ENCODE data around the gene FRMD3. TPM values are rescaled to one million over a fixed set of nuclear protein-coding genes. Genes with fewer than 3 reads are reported as not detected.

The FRMD3 gene
- total RNA-seq, 1 experiment from 2014 or later = 0.10 TPM

GRCh38 chr9:83281306-83282255 is 256.6 kb downstream of the FRMD3 start:
- no peaks in the 10 kb centered on the region for H3K27me3 ChIP-seq (ENCODE audit: control insufficient read depth, insufficient read depth, low read length)
- no peak for DNase-seq
- no peak overlapping the region for H3K4me3 ChIP-seq (ENCODE audit: insufficient read depth, low read depth, low read length)
- H3K36me3 ChIP-seq (replicated peaks; ENCODE audit: control insufficient read depth, insufficient read depth, low read length) = no peaks in the 10 kb centered on the region

GRCh38 chr9:83280790-83281189 is 257.4 kb downstream of the FRMD3 start:
- no peak for DNase-seq
- Histone ChIP-seq H3K36me3 (replicated peaks; ENCODE audit: control insufficient read depth, insufficient read depth, low read length) (no peaks in the 10 kb centered on the region), H3K27me3 (ENCODE audit: control insufficient read depth, insufficient read depth, low read length) (no peaks in the 10 kb centered on the region), H3K4me3 (ENCODE audit: insufficient read depth, low read depth, low read length) (no peak overlapping the region)

- Histone ChIP-seq H3K36me3 (replicated peaks; ENCODE audit: control insufficient read depth, insufficient read depth, low read length) (no peaks in the 10 kb centered on the region), H3K27me3 (ENCODE audit: control insufficient read depth, insufficient read depth, low read length) (no peaks in the 10 kb centered on the region), H3K4me3 (ENCODE audit: insufficient read depth, low read depth, low read length) (no peak overlapping the region)
- no peak for DNase-seq
Observed at GRCh38 chr9:83280268-83280667, 257.9 kb downstream of the FRMD3 start.

- Histone ChIP-seq H3K27me3 (ENCODE audit: control insufficient read depth, insufficient read depth, low read length) (no peaks in the 10 kb centered on the region), H3K4me3 (ENCODE audit: insufficient read depth, low read depth, low read length) (no peak overlapping the region), H3K36me3 (replicated peaks; ENCODE audit: control insufficient read depth, insufficient read depth, low read length) (no peaks in the 10 kb centered on the region)
- DNase-seq = no peak
Observed at GRCh38 chr9:83274787-83275186, 263.4 kb downstream of the FRMD3 start.

- no peak overlapping the region for H3K4me3 ChIP-seq (ENCODE audit: insufficient read depth, low read depth, low read length)
- H3K36me3 ChIP-seq (replicated peaks; ENCODE audit: control insufficient read depth, insufficient read depth, low read length) = no peaks in the 10 kb centered on the region
- no peak for DNase-seq
- H3K27me3 ChIP-seq (ENCODE audit: control insufficient read depth, insufficient read depth, low read length) = no peaks in the 10 kb centered on the region
Observed at GRCh38 chr9:83271665-83272071, 266.5 kb downstream of the FRMD3 start.

- no peaks in the 10 kb centered on the region for H3K27me3 ChIP-seq (ENCODE audit: control insufficient read depth, insufficient read depth, low read length)
Observed at GRCh38 chr9:83270116-83270515, 268.1 kb downstream of the FRMD3 start.

GRCh38 chr9:83267741-83268140 is 270.5 kb downstream of the FRMD3 start:
- no peaks in the 10 kb centered on the region for H3K27me3 ChIP-seq (ENCODE audit: control insufficient read depth, insufficient read depth, low read length)
- H3K36me3 ChIP-seq (replicated peaks; ENCODE audit: control insufficient read depth, insufficient read depth, low read length) = no peaks in the 10 kb centered on the region
- no peak for DNase-seq
- no peak overlapping the region for H3K4me3 ChIP-seq (ENCODE audit: insufficient read depth, low read depth, low read length)

More at GRCh38 chr9:83270116-83270515, 268.1 kb downstream of the FRMD3 start:
- no peak for DNase-seq
- Histone ChIP-seq H3K4me3 (ENCODE audit: insufficient read depth, low read depth, low read length) (no peak overlapping the region), H3K36me3 (replicated peaks; ENCODE audit: control insufficient read depth, insufficient read depth, low read length) (no peaks in the 10 kb centered on the region)

GRCh38 chr9:83266666-83267496 is 271.3 kb downstream of the FRMD3 start:
- H3K4me3 ChIP-seq (ENCODE audit: insufficient read depth, low read depth, low read length) = no peak overlapping the region
- H3K36me3 ChIP-seq (replicated peaks; ENCODE audit: control insufficient read depth, insufficient read depth, low read length) = no peaks in the 10 kb centered on the region
- no peaks in the 10 kb centered on the region for H3K27me3 ChIP-seq (ENCODE audit: control insufficient read depth, insufficient read depth, low read length)
- DNase-seq = no peak

- Histone ChIP-seq H3K4me3 (ENCODE audit: insufficient read depth, low read depth, low read length) (no peak overlapping the region), H3K36me3 (replicated peaks; ENCODE audit: control insufficient read depth, insufficient read depth, low read length) (no peaks in the 10 kb centered on the region), H3K27me3 (ENCODE audit: control insufficient read depth, insufficient read depth, low read length) (no peaks in the 10 kb centered on the region)
- DNase-seq = no peak
Observed at GRCh38 chr9:83266331-83266665, 271.9 kb downstream of the FRMD3 start.

- H3K4me3 ChIP-seq (ENCODE audit: insufficient read depth, low read depth, low read length) = no peak overlapping the region
- H3K27me3 ChIP-seq (ENCODE audit: control insufficient read depth, insufficient read depth, low read length) = no peaks in the 10 kb centered on the region
- no peaks in the 10 kb centered on the region for H3K36me3 ChIP-seq (replicated peaks; ENCODE audit: control insufficient read depth, insufficient read depth, low read length)
- DNase-seq = no peak
Observed at GRCh38 chr9:83264315-83264714, 273.9 kb downstream of the FRMD3 start.

- no peaks in the 10 kb centered on the region for H3K27me3 ChIP-seq (ENCODE audit: control insufficient read depth, insufficient read depth, low read length)
- H3K4me3 ChIP-seq (ENCODE audit: insufficient read depth, low read depth, low read length) = no peak overlapping the region
- H3K36me3 ChIP-seq (replicated peaks; ENCODE audit: control insufficient read depth, insufficient read depth, low read length) = no peaks in the 10 kb centered on the region
- no peak for DNase-seq
Observed at GRCh38 chr9:83259558-83259957, 278.6 kb downstream of the FRMD3 start.

- no peak for DNase-seq
- H3K36me3 ChIP-seq (replicated peaks; ENCODE audit: control insufficient read depth, insufficient read depth, low read length) = no peaks in the 10 kb centered on the region
- H3K4me3 ChIP-seq (ENCODE audit: insufficient read depth, low read depth, low read length) = no peak overlapping the region
- no peaks in the 10 kb centered on the region for H3K27me3 ChIP-seq (ENCODE audit: control insufficient read depth, insufficient read depth, low read length)
Observed at GRCh38 chr9:83257937-83258891, 280.0 kb downstream of the FRMD3 start.

GRCh38 chr9:83247732-83248131 is 290.5 kb downstream of the FRMD3 start:
- Histone ChIP-seq H3K36me3 (replicated peaks; ENCODE audit: control insufficient read depth, insufficient read depth, low read length) (no peaks in the 10 kb centered on the region), H3K4me3 (ENCODE audit: insufficient read depth, low read depth, low read length) (no peak overlapping the region), H3K27me3 (ENCODE audit: control insufficient read depth, insufficient read depth, low read length) (no peaks in the 10 kb centered on the region)
- DNase-seq = no peak

GRCh38 chr9:83245979-83246659 is 292.1 kb downstream of the FRMD3 start:
- Histone ChIP-seq H3K4me3 (ENCODE audit: insufficient read depth, low read depth, low read length) (no peak overlapping the region), H3K36me3 (replicated peaks; ENCODE audit: control insufficient read depth, insufficient read depth, low read length) (no peaks in the 10 kb centered on the region), H3K27me3 (ENCODE audit: control insufficient read depth, insufficient read depth, low read length) (no peaks in the 10 kb centered on the region)
- DNase-seq = no peak

Data from H7 (cell line).